Prostate gland (tissue), 2 donors: ENCODE measurements around the gene SMC1B.

Experiments
- POLR2A ChIP-seq: fragments of 450-650 bp; IDR thresholded peaks from one replicate; pipeline ENCODE4 v1.6.1; 2016; ENCODE audit warnings: antibody characterized with exemption, mild to moderate bottlenecking
- TF ChIP-seq, protein P1 (sequence below), 4 experiments: fragments of 200-600 bp in 2 of 4; fragments of 450-650 bp in 2 of 4; sonication (generic) in 2 of 4; IDR thresholded peaks; 1 replicate in 3 of 4; 2 replicates in 1 of 4; pipeline ENCODE4 v1.5.1; 2016 to 2019; ENCODE audit warnings: antibody characterized with exemption in 4 of 4, mild to moderate bottlenecking in 2 of 4, moderate library complexity in 2 of 4

DNA sequence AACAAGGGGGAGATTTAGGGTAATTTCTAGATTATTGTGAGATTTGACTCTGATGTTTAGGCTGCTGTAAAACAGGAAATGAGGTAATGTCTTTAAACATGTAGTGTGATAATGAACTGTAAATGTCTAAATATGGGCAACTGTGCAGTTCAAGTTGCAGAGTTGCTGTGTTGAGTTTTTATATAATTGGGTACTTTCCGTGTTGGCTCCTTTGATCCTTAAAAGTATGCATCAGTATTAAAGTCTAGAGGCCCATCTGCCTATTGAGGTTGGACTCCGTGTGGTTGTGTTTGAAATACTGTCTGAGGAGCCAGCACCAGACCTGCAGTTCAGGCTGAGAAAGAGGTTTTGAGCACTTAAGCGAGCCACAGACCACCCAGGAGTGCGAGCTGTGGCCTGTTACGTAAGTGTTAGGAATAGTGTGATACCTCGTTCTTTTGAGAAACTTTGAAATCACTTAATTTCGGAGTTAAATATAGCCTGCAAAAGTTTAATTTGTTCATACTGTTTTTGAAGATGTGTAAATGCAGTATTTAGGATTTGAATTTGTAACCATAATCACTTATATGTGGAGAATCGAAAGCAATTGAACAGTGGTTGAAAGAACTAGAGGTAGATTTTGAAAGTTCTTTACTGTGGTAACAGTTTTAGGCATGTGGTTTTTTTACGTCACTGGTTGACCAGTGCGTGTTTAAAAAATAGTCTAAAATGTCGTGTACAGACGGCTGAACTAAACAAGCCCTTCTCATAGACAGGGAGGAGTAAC is 94.7 kb downstream of the SMC1B start:
- TF ChIP-seq, protein P1, sequence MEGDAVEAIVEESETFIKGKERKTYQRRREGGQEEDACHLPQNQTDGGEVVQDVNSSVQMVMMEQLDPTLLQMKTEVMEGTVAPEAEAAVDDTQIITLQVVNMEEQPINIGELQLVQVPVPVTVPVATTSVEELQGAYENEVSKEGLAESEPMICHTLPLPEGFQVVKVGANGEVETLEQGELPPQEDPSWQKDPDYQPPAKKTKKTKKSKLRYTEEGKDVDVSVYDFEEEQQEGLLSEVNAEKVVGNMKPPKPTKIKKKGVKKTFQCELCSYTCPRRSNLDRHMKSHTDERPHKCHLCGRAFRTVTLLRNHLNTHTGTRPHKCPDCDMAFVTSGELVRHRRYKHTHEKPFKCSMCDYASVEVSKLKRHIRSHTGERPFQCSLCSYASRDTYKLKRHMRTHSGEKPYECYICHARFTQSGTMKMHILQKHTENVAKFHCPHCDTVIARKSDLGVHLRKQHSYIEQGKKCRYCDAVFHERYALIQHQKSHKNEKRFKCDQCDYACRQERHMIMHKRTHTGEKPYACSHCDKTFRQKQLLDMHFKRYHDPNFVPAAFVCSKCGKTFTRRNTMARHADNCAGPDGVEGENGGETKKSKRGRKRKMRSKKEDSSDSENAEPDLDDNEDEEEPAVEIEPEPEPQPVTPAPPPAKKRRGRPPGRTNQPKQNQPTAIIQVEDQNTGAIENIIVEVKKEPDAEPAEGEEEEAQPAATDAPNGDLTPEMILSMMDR (IDR thresholded peaks at IDR 0.05), result no peak
- no peak for TF ChIP-seq POLR2A
